ENCODE data around the gene KCTD7. TPM values are rescaled to one million over a fixed set of nuclear protein-coding genes. Genes with fewer than 3 reads are reported as not detected.

Gene KCTD7
- total RNA-seq, 2 donors from 2014 or later, result 8.6 to 10.0 TPM

- no peak for TF ChIP-seq CTCF (IDR thresholded peaks at IDR 0.05)
- H3K36me3 ChIP-seq, result no peaks in the 10 kb centered on the region
- H3K27me3 ChIP-seq, result no peaks in the 10 kb centered on the region
Measured at GRCh38 chr7:66657798-66658197, 29.1 kb downstream of the KCTD7 start.

GRCh38 chr7:66662646-66663264 lies 34.1 kb downstream of the KCTD7 start:
- H3K27ac ChIP-seq, result no peak overlapping the region
- H3K4me1 ChIP-seq, result no peaks in the 10 kb centered on the region
- no peaks in the 10 kb centered on the region for H3K9me3 ChIP-seq
- no peak overlapping the region for H3K4me3 ChIP-seq
- TF ChIP-seq CTCF (IDR thresholded peaks at IDR 0.05), result no peak
- H3K27me3 ChIP-seq, result no peaks in the 10 kb centered on the region
- no peaks in the 10 kb centered on the region for H3K36me3 ChIP-seq
- DNase-seq (ENCODE audit: low spot score), result no peak

More at GRCh38 chr7:66657798-66658197, 29.1 kb downstream of the KCTD7 start:
- H3K27ac ChIP-seq, result no peak overlapping the region
- H3K4me3 ChIP-seq, result no peak overlapping the region
- no peak for DNase-seq (ENCODE audit: low spot score)
- no peaks in the 10 kb centered on the region for H3K9me3 ChIP-seq
- peaks cover 0 to 18% of the 10 kb centered on the region in 2 donors for H3K4me1 ChIP-seq

GRCh38 chr7:66664590-66665293 lies 36.1 kb downstream of the KCTD7 start:
- Histone ChIP-seq H3K4me3 (no peak overlapping the region), H3K27ac (no peak overlapping the region), H3K27me3 (no peaks in the 10 kb centered on the region), H3K36me3 (no peaks in the 10 kb centered on the region), H3K4me1 (no peaks in the 10 kb centered on the region), H3K9me3 (no peaks in the 10 kb centered on the region)
- DNase-seq (ENCODE audit: low spot score), result no peak
- no peak for TF ChIP-seq CTCF (IDR thresholded peaks at IDR 0.05)

GRCh38 chr7:66666313-66666952 lies 37.8 kb downstream of the KCTD7 start:
- Histone ChIP-seq H3K27me3 (no peaks in the 10 kb centered on the region), H3K9me3 (no peaks in the 10 kb centered on the region), H3K36me3 (no peaks in the 10 kb centered on the region), H3K4me1 (no peaks in the 10 kb centered on the region), H3K4me3 (no peak overlapping the region), H3K27ac (no peak overlapping the region)
- TF ChIP-seq CTCF (IDR thresholded peaks at IDR 0.05), result no peak
- DNase-seq (ENCODE audit: low spot score), result no peak

- no peak overlapping the region for H3K27ac ChIP-seq
- H3K9me3 ChIP-seq, result no peaks in the 10 kb centered on the region
- H3K27me3 ChIP-seq, result no peaks in the 10 kb centered on the region
- DNase-seq (ENCODE audit: low spot score), result no peak
- H3K4me3 ChIP-seq, result no peak overlapping the region
- no peaks in the 10 kb centered on the region for H3K36me3 ChIP-seq
- no peaks in the 10 kb centered on the region for H3K4me1 ChIP-seq
- no peak for TF ChIP-seq CTCF (IDR thresholded peaks at IDR 0.05)
Measured at GRCh38 chr7:66667023-66667728, 38.5 kb downstream of the KCTD7 start.
